Mesenchymal stem cell (in vitro differentiated cells and primary cell): ENCODE data around the gene LRRC51.

Experiments
- DNase-seq: peaks from one replicate; pipeline ENCODE4 v3.0.0-alpha.2; 2013
- H2AFZ ChIP-seq: one replicate; pipeline ENCODE4 v1.6.1; 2013; ENCODE audit warnings: low read depth, mild to moderate bottlenecking, control low read depth, inconsistent platforms, low read length, moderate library complexity
- H2AK5ac ChIP-seq: 2 replicates; pipeline ENCODE4 v1.6.1; 2013; ENCODE audit warnings: low read length, moderate library complexity, mild to moderate bottlenecking, inconsistent platforms; ENCODE audit not compliant: severe bottlenecking
- H2BK120ac ChIP-seq: one replicate; pipeline ENCODE4 v1.6.1; 2013; ENCODE audit warnings: low read depth, mild to moderate bottlenecking, inconsistent platforms, low read length, moderate library complexity
- H2BK12ac ChIP-seq, 2 experiments: one replicate each; pipeline ENCODE4 v1.6.1; 2013; ENCODE audit warnings: inconsistent platforms in 2 of 2, low read length in 2 of 2, mild to moderate bottlenecking in 2 of 2, moderate library complexity in 2 of 2, control low read depth in 1 of 2
- H2BK15ac ChIP-seq: one replicate; pipeline ENCODE4 v1.6.1; 2013; ENCODE audit warnings: mild to moderate bottlenecking, low read depth, inconsistent platforms; ENCODE audit not compliant: poor library complexity, severe bottlenecking
- H2BK5ac ChIP-seq: 2 replicates; pipeline ENCODE4 v1.6.1; 2013; ENCODE audit warnings: low read depth, mild to moderate bottlenecking, low read length, control low read depth, inconsistent platforms; ENCODE audit not compliant: poor library complexity, severe bottlenecking
- H3K14ac ChIP-seq, 2 experiments: one replicate each; pipeline ENCODE4 v1.6.1; 2013; ENCODE audit warnings: inconsistent platforms in 2 of 2, low read length in 2 of 2, control low read depth in 1 of 2, mild to moderate bottlenecking in 1 of 2, moderate library complexity in 1 of 2
- H3K18ac ChIP-seq, 2 experiments: one replicate each; pipeline ENCODE4 v1.6.1; 2013; ENCODE audit warnings: inconsistent platforms in 2 of 2, low read length in 2 of 2, control low read depth in 1 of 2, low read depth in 1 of 2, mild to moderate bottlenecking in 1 of 2
- H3K23ac ChIP-seq, 2 experiments: one replicate each; pipeline ENCODE4 v1.6.1; 2013; ENCODE audit warnings: inconsistent platforms in 2 of 2, low read length in 2 of 2, mild to moderate bottlenecking in 2 of 2, moderate library complexity in 2 of 2, control low read depth in 1 of 2
- H3K27ac ChIP-seq: 2 replicates; pipeline ENCODE4 v1.5.1; 2013; ENCODE audit warnings: mild to moderate bottlenecking, moderate library complexity, low read length, control low read depth, inconsistent platforms; ENCODE audit not compliant: poor library complexity, severe bottlenecking
- H3K27me3 ChIP-seq, 2 experiments: 2 replicates each; pipeline versions ENCODE4 v1.6.1 to v1.7.0; 2013; ENCODE audit warnings: low read length in 2 of 2, mild to moderate bottlenecking in 2 of 2, moderate library complexity in 2 of 2, control low read depth in 1 of 2, inconsistent platforms in 1 of 2; ENCODE audit not compliant: control insufficient read depth in 1 of 2, insufficient read depth in 1 of 2
- H3K36me3 ChIP-seq, 2 experiments: 2 replicates each; pipeline versions ENCODE4 v1.6.1 to v1.7.0; 2013; ENCODE audit warnings: low read length in 2 of 2, control low read depth in 1 of 2, inconsistent platforms in 1 of 2, low read depth in 1 of 2, mild to moderate bottlenecking in 1 of 2; ENCODE audit not compliant: insufficient read depth in 2 of 2, control insufficient read depth in 1 of 2
- H3K4ac ChIP-seq, 2 experiments: one replicate each; pipeline ENCODE4 v1.6.1; 2013; ENCODE audit warnings: inconsistent platforms in 2 of 2, low read length in 2 of 2, mild to moderate bottlenecking in 2 of 2, moderate library complexity in 2 of 2, control low read depth in 1 of 2, low read depth in 1 of 2
- H3K4me1 ChIP-seq: 2 replicates; pipeline ENCODE4 v1.6.1; 2013; ENCODE audit warnings: low read depth, low read length, control low read depth; ENCODE audit not compliant: control insufficient read depth, insufficient read depth
- H3K4me2 ChIP-seq: 2 replicates; pipeline ENCODE4 v1.6.1; 2013; ENCODE audit warnings: low read length, mild to moderate bottlenecking, inconsistent platforms; ENCODE audit not compliant: poor library complexity, severe bottlenecking
- H3K4me3 ChIP-seq, 2 experiments: 2 replicates each; pipeline versions ENCODE4 v1.5.1 to v1.7.0; 2013; ENCODE audit warnings: low read length in 2 of 2, mild to moderate bottlenecking in 2 of 2, control low read depth in 1 of 2, low read depth in 1 of 2; ENCODE audit not compliant: insufficient read depth in 1 of 2
- H3K79me1 ChIP-seq: replicated peaks from 2 replicates; pipeline ENCODE4 v1.6.1; 2013; ENCODE audit warnings: mild to moderate bottlenecking, control low read depth, low read length, inconsistent platforms; ENCODE audit not compliant: poor library complexity, severe bottlenecking
- H3K9ac ChIP-seq: 2 replicates; pipeline ENCODE4 v1.7.0; 2013; ENCODE audit warnings: mild to moderate bottlenecking, low read length, moderate library complexity
- H3K9me3 ChIP-seq: 2 replicates; pipeline ENCODE4 v1.7.0; 2013; ENCODE audit warnings: mild to moderate bottlenecking, low read length; ENCODE audit not compliant: control insufficient read depth
- H4K8ac ChIP-seq: one replicate; pipeline ENCODE4 v1.6.1; 2013; ENCODE audit warnings: inconsistent platforms, mild to moderate bottlenecking, low read length, moderate library complexity
- H4K91ac ChIP-seq: one replicate; pipeline ENCODE4 v1.6.1; 2013; ENCODE audit warnings: mild to moderate bottlenecking, low read length, inconsistent platforms
- WGBS: methylation state at CpG from one replicate; pipeline ENCODE4 v1.1.7; 2013; ENCODE audit warnings: mixed read lengths; 5-methylcytosine and 5-hydroxymethylcytosine counted together

LRRC51 gene

DNA sequence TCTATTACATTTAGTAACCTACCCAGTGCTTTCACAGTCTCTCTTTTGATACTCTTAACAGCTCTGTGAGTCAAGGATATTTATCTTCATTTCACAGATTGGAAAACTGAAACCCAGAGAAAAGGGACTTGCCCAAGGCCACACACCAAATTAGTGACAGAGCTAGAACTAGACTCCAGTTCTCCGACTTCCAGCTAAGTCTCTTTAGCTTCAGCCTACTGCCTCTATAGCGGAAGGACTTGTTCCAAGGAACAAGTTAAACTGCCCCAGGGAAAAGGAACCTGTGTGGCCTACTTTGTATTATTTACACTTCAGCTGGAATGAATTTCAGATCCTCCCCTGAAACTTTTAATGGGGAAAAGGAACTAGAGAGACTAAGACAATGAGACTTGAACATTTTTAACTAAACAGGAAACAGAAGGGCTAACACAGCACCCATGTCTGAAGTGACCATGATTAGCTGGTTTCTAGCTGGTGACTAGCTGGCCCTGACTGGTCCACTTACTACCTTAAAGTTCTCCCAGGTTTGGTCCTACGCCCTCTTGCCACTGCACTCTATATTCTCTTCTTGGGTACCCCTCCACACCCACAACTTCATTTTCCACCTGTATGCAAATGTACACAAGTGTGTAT, 1.3 kb downstream of the LRRC51 start:
- no peak for DNase-seq
- no peak overlapping the region for H3K27ac ChIP-seq
- 100% methylated on average over 3 of the region's 3 CpGs for WGBS

DNA sequence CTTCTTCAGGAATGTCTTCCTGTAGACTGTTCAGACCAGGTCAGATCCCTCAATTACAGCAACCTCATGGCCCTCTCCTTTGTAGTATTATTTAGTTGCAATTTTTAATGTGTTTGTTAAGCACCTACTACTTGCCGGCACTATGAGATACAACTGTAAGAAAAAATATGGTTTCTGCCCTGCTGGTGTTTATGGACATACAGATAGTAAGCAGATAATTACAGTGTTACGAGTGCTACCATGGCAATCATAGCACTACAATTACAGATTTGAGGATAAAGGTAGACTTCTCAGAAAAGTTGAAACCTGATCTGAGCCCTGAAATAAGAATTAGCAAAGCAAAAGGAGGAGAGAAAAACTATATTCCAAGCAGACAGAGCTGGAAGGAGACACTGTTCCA, 2.8 kb downstream of the LRRC51 start:
- Histone ChIP-seq H3K4me1 (peaks cover 3% of the 10 kb centered on the region), H3K27ac (no peak overlapping the region), H3K79me1 (peaks cover 7% of the 10 kb centered on the region), H2AFZ (no peak overlapping the region), H3K4me3 (no peak overlapping the region), H3K27me3 (no peaks in the 10 kb centered on the region), H2BK120ac (no peak overlapping the region), H2BK15ac (no peak overlapping the region), H2BK5ac (no peak overlapping the region), H3K9ac (no peak overlapping the region), H4K91ac (no peak overlapping the region), H2BK12ac (no peak overlapping the region), H3K36me3 (peaks cover 6 to 27% of the 10 kb centered on the region in 2 experiments), H3K14ac (no peak overlapping the region), H4K8ac (no peak overlapping the region), H3K4ac (no peak overlapping the region), H3K4me2 (no peak overlapping the region), H3K9me3 (no peaks in the 10 kb centered on the region), H3K18ac (no peak overlapping the region), H3K23ac (no peak overlapping the region), H2AK5ac (no peak overlapping the region)
- whole genome bisulfite sequencing = 100% methylated on average over 2 of the region's 2 CpGs
- DNase-seq = no peak

More for the DNA sequence above, 1.3 kb downstream of the LRRC51 start:
- no peak overlapping the region for H4K91ac ChIP-seq
- no peak overlapping the region for H2AFZ ChIP-seq
- no peak overlapping the region for H2BK5ac ChIP-seq
- no peak overlapping the region for H3K4me2 ChIP-seq
- H3K4me1 ChIP-seq = peaks cover 3% of the 10 kb centered on the region
- no peak overlapping the region for H3K18ac ChIP-seq
- no peak overlapping the region for H3K14ac ChIP-seq
- no peak overlapping the region for H3K9ac ChIP-seq
- H3K79me1 ChIP-seq = peaks cover 2% of the 10 kb centered on the region
- peaks cover 3 to 16% of the 10 kb centered on the region in 2 experiments for H3K36me3 ChIP-seq
- H3K27me3 ChIP-seq = no peaks in the 10 kb centered on the region
- H3K9me3 ChIP-seq = no peaks in the 10 kb centered on the region
- H2BK120ac ChIP-seq = no peak overlapping the region
- no peak overlapping the region for H3K4me3 ChIP-seq
- no peak overlapping the region for H4K8ac ChIP-seq
- H2BK12ac ChIP-seq = no peak overlapping the region
- no peak overlapping the region for H2AK5ac ChIP-seq
- no peak overlapping the region for H2BK15ac ChIP-seq
- no peak overlapping the region for H3K4ac ChIP-seq
- no peak overlapping the region for H3K23ac ChIP-seq

DNA sequence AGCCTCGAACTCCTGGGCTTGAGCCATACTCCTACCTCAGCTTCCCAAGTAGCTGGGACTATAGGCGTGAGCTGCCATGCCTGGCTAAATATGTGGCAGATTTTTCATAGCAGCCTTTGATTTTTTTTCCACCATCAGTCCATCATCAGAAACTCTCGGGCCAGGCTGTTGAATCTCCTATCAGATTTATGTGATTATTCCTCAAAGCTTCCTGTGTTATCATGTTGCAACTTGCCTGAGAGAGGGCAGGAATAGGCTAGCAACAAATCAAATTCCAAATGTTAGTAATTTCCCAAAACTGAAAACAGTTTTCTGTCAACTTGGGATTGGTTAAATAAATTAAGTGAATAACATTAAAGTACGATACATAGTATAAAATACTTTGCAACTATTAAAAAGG, 3.4 kb downstream of the LRRC51 start:
- Histone ChIP-seq H3K9me3 (no peaks in the 10 kb centered on the region), H2BK5ac (no peak overlapping the region), H3K9ac (no peak overlapping the region), H2BK120ac (no peak overlapping the region), H2BK12ac (no peak overlapping the region), H3K79me1 (peaks cover 11% of the 10 kb centered on the region), H3K4ac (no peak overlapping the region), H4K91ac (no peak overlapping the region), H3K14ac (no peak overlapping the region), H3K27me3 (no peaks in the 10 kb centered on the region), H3K27ac (no peak overlapping the region), H3K18ac (no peak overlapping the region), H3K4me3 (no peak overlapping the region), H2BK15ac (no peak overlapping the region), H3K36me3 (peaks cover 6 to 32% of the 10 kb centered on the region in 2 experiments), H4K8ac (no peak overlapping the region), H3K4me1 (peaks cover 3% of the 10 kb centered on the region), H2AFZ (no peak overlapping the region), H3K4me2 (no peak overlapping the region), H2AK5ac (no peak overlapping the region), H3K23ac (no peak overlapping the region)
- no peak for DNase-seq
- 88% methylated on average over 2 of the region's 4 CpGs for WGBS

DNA sequence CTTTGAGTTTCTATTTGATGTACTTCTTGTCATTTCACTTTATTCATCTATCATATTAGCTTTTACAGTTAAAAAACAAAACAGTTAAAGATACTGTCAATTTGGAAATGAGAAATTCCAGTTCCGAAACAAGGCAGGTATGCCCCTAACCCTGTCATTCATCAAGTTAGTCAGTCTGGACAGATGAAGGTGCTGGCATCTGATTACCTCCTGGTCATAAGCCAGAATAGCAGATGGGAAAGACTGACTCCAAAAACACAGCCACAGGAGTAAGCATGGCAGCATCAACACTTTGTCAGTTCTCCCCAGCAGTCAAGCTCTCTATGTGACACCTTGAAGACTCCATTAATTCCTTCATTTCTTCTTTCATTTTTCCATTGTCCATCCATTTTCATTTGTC, 4.3 kb downstream of the LRRC51 start:
- Histone ChIP-seq H3K4me3 (no peak overlapping the region), H3K4me2 (no peak overlapping the region), H2BK12ac (no peak overlapping the region), H4K91ac (no peak overlapping the region), H4K8ac (no peak overlapping the region), H2BK15ac (no peak overlapping the region), H3K9ac (no peak overlapping the region), H3K14ac (no peak overlapping the region), H3K27me3 (no peaks in the 10 kb centered on the region), H2BK5ac (no peak overlapping the region), H3K4ac (no peak overlapping the region), H3K23ac (no peak overlapping the region), H2AFZ (no peak overlapping the region), H3K27ac (no peak overlapping the region), H3K79me1 (peaks cover 11% of the 10 kb centered on the region), H2AK5ac (no peak overlapping the region), H2BK120ac (no peak overlapping the region), H3K18ac (no peak overlapping the region), H3K9me3 (no peaks in the 10 kb centered on the region), H3K4me1 (peaks cover 2% of the 10 kb centered on the region), H3K36me3 (peaks cover 6 to 38% of the 10 kb centered on the region in 2 experiments)
- 100% methylated on average over 1 of the region's 1 CpG for WGBS
- DNase-seq = no peak
